Smooth muscle cell (in vitro differentiated cells): ENCODE results near the gene FTO. TPM values are rescaled to one million over a fixed set of nuclear protein-coding genes. Genes with fewer than 3 reads are reported as not detected.

Experiments used
- DNase-seq: peaks from one replicate; lab custom pipeline; 2025; ENCODE audit not compliant: unreplicated experiment; lab: John Stamatoyannopoulos, UW
- H2AFZ ChIP-seq: fragments of 200-600 bp; sonication (generic); 2 replicates; pipeline ENCODE4 v1.6.0; 2016; ENCODE audit warnings: antibody characterized with exemption, low read depth, mild to moderate bottlenecking
- H3F3A ChIP-seq: fragments of 200-600 bp; sonication (generic); 2 replicates; pipeline ENCODE4 v1.6.0; 2017; ENCODE audit warnings: antibody characterized with exemption, low read depth
- H3K27ac ChIP-seq: fragments of 200-600 bp; sonication (generic); 2 replicates; pipeline ENCODE4 v1.5.1; 2016; ENCODE audit warnings: low read depth, mild to moderate bottlenecking
- H3K27me3 ChIP-seq: fragments of 200-600 bp; sonication (generic); 2 replicates; pipeline ENCODE4 v1.6.1; 2016; ENCODE audit warnings: low read depth, mild to moderate bottlenecking
- H3K36me3 ChIP-seq: fragments of 200-600 bp; sonication (generic); 2 replicates; pipeline ENCODE4 v1.5.1; 2016; ENCODE audit warnings: low read depth
- H3K4me1 ChIP-seq: fragments of 200-600 bp; sonication (generic); 2 replicates; pipeline ENCODE4 v1.5.1; 2016; ENCODE audit warnings: low read depth
- H3K4me2 ChIP-seq: fragments of 200-600 bp; sonication (generic); 2 replicates; pipeline ENCODE4 v1.6.0; 2016; ENCODE audit warnings: mild to moderate bottlenecking
- H3K4me3 ChIP-seq: fragments of 200-600 bp; sonication (generic); 2 replicates; pipeline ENCODE4 v1.5.1; 2016; ENCODE audit warnings: mild to moderate bottlenecking
- H3K79me2 ChIP-seq: fragments of 200-600 bp; sonication (generic); 2 replicates; pipeline ENCODE4 v1.6.0; 2016; ENCODE audit warnings: low read depth, mild to moderate bottlenecking
- H3K9ac ChIP-seq: fragments of 200-600 bp; sonication (generic); 2 replicates; pipeline ENCODE4 v1.6.0; 2016; ENCODE audit warnings: low read depth
- H3K9me3 ChIP-seq: fragments of 200-600 bp; sonication (generic); replicated peaks from 2 replicates; pipeline ENCODE4 v1.5.1; 2016; ENCODE audit warnings: low read depth
- H4K20me1 ChIP-seq: fragments of 200-600 bp; sonication (generic); 2 replicates; pipeline ENCODE4 v1.6.0; 2016; ENCODE audit warnings: low read depth
- WGBS: methylation state at CpG from one replicate; pipeline ENCODE4 v1.1.7; 2016; ENCODE audit warnings: low lambda C conversion rate; 5-methylcytosine and 5-hydroxymethylcytosine counted together
- polyA plus RNA-seq: library from polyadenylated mRNA; unstranded; fragments of >200 nt; fragmentation: Nextera tagmentation; extraction: Ambion mirVana; gene quantifications from 2 replicates; pipeline ENCODE4 v1.2.1, GENCODE V29; 2016
- total RNA-seq: library from RNA; depleted of rRNA; stranded (reverse); fragments of >200 nt; gene quantifications from 2 replicates; pipeline ENCODE4 v1.2.3, GENCODE V29; 2014
- TF ChIP-seq, protein P1 (sequence below): fragments of 200-600 bp; sonication (generic); IDR thresholded peaks from 2 replicates; pipeline ENCODE4 v1.5.1; 2017; ENCODE audit warnings: borderline replicate concordance, mild to moderate bottlenecking, antibody characterized with exemption; ENCODE audit not compliant: insufficient read depth, poor library complexity, severe bottlenecking

The FTO gene
- total and polyA plus RNA-seq, 2 experiments from 2014 or later = 81.1 to 89.9 TPM

DNA sequence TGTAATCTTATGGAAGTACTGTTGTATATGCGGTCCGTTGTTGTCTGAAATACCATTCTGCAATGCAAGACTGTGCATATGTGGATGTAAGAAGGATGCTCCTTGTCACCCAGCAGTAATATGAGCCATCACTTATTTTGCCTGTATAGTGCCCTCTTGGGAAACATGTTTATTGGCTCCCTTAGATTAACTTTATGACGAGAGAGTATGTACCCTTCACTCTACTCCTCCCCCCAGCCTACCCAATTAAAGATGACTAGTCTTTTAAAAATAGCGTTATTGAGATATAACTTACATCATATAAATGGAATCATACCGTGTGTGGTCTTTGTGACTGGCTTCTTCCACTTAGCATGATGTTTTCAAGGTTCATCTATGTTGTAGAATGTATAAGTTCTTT, 33.6 kb downstream of the FTO start:
- DNase-seq = no peak
- Histone ChIP-seq H3K4me2 (no peak overlapping the region), H3K79me2 (peaks cover 52% of the 10 kb centered on the region), H3K4me1 (peaks cover 6% of the 10 kb centered on the region), H3K27ac (no peak overlapping the region), H3F3A (no peaks in the 10 kb centered on the region), H2AFZ (no peak overlapping the region), H3K36me3 (no peaks in the 10 kb centered on the region), H3K27me3 (no peaks in the 10 kb centered on the region), H3K4me3 (no peak overlapping the region), H3K9me3 (no peaks in the 10 kb centered on the region), H3K9ac (no peak overlapping the region), H4K20me1 (peaks cover 97% of the 10 kb centered on the region)
- TF ChIP-seq, protein P1, sequence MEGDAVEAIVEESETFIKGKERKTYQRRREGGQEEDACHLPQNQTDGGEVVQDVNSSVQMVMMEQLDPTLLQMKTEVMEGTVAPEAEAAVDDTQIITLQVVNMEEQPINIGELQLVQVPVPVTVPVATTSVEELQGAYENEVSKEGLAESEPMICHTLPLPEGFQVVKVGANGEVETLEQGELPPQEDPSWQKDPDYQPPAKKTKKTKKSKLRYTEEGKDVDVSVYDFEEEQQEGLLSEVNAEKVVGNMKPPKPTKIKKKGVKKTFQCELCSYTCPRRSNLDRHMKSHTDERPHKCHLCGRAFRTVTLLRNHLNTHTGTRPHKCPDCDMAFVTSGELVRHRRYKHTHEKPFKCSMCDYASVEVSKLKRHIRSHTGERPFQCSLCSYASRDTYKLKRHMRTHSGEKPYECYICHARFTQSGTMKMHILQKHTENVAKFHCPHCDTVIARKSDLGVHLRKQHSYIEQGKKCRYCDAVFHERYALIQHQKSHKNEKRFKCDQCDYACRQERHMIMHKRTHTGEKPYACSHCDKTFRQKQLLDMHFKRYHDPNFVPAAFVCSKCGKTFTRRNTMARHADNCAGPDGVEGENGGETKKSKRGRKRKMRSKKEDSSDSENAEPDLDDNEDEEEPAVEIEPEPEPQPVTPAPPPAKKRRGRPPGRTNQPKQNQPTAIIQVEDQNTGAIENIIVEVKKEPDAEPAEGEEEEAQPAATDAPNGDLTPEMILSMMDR = no peak
- 82% methylated on average over 5 of the region's 5 CpGs for WGBS

DNA sequence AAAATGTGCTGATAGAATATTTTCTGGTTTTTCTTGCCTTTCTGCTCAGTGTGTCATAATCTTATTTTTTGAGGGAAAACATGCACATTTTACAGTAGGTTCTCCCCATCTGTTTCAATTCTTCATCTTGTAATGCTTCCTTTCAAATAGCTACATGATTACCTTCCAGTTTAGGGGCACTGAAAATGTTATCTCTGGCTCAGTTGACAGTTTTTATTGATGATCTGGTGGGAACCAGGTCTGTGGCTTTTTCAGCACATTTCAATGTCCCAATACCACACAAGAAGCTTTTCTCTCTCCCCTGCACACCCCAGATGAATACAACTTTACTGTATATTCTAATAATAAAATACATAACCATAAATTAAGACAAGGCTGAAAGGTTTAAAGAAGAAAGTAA, 36.5 kb downstream of the FTO start:
- no peak for DNase-seq
- Histone ChIP-seq H3F3A (no peaks in the 10 kb centered on the region), H3K9me3 (no peaks in the 10 kb centered on the region), H2AFZ (no peak overlapping the region), H3K27me3 (no peaks in the 10 kb centered on the region), H4K20me1 (peaks cover 97% of the 10 kb centered on the region), H3K36me3 (no peaks in the 10 kb centered on the region), H3K4me3 (no peak overlapping the region), H3K27ac (no peak overlapping the region), H3K4me2 (no peak overlapping the region), H3K4me1 (peaks cover 6% of the 10 kb centered on the region), H3K79me2 (peaks cover 52% of the 10 kb centered on the region), H3K9ac (no peak overlapping the region)
- TF ChIP-seq, protein P1 = no peak

DNA sequence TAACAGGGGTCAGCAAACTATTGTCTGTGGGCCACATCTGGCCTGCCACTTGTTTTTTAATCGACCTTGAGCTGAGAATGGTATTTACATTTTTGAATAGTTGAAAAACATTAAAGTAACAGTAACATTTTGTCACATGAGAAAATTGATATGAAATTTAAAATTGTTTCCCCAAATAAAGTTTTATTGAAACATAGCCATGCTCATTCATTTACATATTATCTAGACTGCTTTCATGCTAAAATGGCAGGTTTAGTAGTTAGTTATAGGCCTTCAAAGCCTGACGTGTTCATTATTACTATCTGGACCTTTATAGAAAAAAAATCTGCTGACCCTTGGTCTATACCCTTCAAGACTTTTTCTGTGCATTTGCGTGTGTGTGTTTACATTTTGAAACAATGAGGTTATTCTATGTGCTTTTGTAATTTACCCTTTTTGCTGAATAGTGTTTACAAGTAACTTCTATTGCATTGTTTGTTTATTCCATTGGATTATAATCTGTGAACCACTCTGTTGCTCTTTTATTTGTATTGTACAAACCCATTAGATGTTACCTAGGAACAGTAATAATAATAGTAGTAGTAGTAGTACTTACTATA, 37.1 kb downstream of the FTO start:
- 91% methylated on average over 3 of the region's 3 CpGs for WGBS
- no peaks in the 10 kb centered on the region for H3K27me3 ChIP-seq
- H3K4me2 ChIP-seq = no peak overlapping the region
- peaks cover 52% of the 10 kb centered on the region for H3K79me2 ChIP-seq
- no peak overlapping the region for H2AFZ ChIP-seq
- H3K27ac ChIP-seq = no peak overlapping the region
- no peaks in the 10 kb centered on the region for H3K36me3 ChIP-seq
- TF ChIP-seq, protein P1 = no peak
- H3F3A ChIP-seq = no peaks in the 10 kb centered on the region
- no peaks in the 10 kb centered on the region for H3K9me3 ChIP-seq
- H3K9ac ChIP-seq = no peak overlapping the region
- H3K4me1 ChIP-seq = peaks cover 8% of the 10 kb centered on the region
- H4K20me1 ChIP-seq = peaks cover 97% of the 10 kb centered on the region
- no peak for DNase-seq
- no peak overlapping the region for H3K4me3 ChIP-seq

DNA sequence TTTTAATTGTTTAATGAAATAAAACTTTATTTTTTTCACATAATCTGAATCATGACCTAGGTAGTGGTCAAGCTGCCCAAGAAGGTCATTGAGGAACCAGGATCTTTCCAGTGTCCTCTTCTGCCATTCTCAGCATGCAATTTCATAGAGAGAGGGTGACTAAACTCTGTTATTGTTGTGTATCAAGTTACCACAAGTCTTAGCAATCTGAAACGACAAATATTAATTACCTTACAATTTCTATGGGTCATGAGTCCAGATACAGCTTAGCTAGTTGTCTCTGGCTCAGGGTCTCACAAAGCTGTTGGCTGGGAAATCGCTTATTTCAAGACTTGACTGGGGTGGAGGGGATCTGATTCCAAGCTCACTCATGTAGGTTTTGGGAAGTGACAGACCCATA, 37.6 kb downstream of the FTO start:
- H3K79me2 ChIP-seq = peaks cover 48% of the 10 kb centered on the region
- no peaks in the 10 kb centered on the region for H3K9me3 ChIP-seq
- H3K36me3 ChIP-seq = no peaks in the 10 kb centered on the region
- no peaks in the 10 kb centered on the region for H3K27me3 ChIP-seq
- no peak overlapping the region for H3K4me2 ChIP-seq
- H3F3A ChIP-seq = no peaks in the 10 kb centered on the region
- no peak overlapping the region for H3K27ac ChIP-seq
- DNase-seq = no peak
- WGBS = 89% methylated on average over 2 of the region's 2 CpGs
- H4K20me1 ChIP-seq = peaks cover 95% of the 10 kb centered on the region
- TF ChIP-seq, protein P1 = no peak
- H3K4me1 ChIP-seq = peaks cover 12% of the 10 kb centered on the region
- H3K4me3 ChIP-seq = no peak overlapping the region
- H3K9ac ChIP-seq = no peak overlapping the region
- no peak overlapping the region for H2AFZ ChIP-seq
